Measurements from ENCODE around the gene NCK1.
A peak's percentile ranks its signal among the peaks of the same experiment; 100 is the strongest.

NCK1 gene

GRCh38 chr3:136861890-136862616 lies at the start of gene NCK1:
Gene NCK1, plus strand, starts transcription at chr3:136862208. Its CDS starts 65,794 bp downstream, at chr3:136928002.
- peak; percentile 99 for DNase-seq

GRCh38 chr3:136817448-136817847 lies 44.6 kb upstream of the NCK1 start:
- DNase-seq: no peak

- DNase-seq: peak; percentile 17
These were observed 43.7 kb upstream of the NCK1 start for GRCh38 chr3:136818191-136818768.

GRCh38 chr3:136818769-136819391 lies 43.1 kb upstream of the NCK1 start, which contains the start of gene SLC35G2:
Gene SLC35G2, plus strand, starts transcription at chr3:136819126. Its CDS starts 35,335 bp downstream, at chr3:136854461.
- DNase-seq: peak; percentile 37

GRCh38 chr3:136819392-136819730 lies 42.6 kb upstream of the NCK1 start:
- peak; percentile 17 for DNase-seq

GRCh38 chr3:136819731-136820679 lies 42.0 kb upstream of the NCK1 start:
- DNase-seq: peak; percentile 26

GRCh38 chr3:136831461-136831860 lies 30.5 kb upstream of the NCK1 start:
- DNase-seq: no peak

- no peak for DNase-seq
These were observed 26.8 kb upstream of the NCK1 start for GRCh38 chr3:136835089-136835812.

- no peak for DNase-seq
These were observed 26.0 kb upstream of the NCK1 start for GRCh38 chr3:136835813-136836510.

GRCh38 chr3:136836511-136837156 lies 25.4 kb upstream of the NCK1 start:
- DNase-seq: no peak

GRCh38 chr3:136838641-136839555 lies 23.1 kb upstream of the NCK1 start:
- DNase-seq: no peak

GRCh38 chr3:136839556-136839931 lies 22.5 kb upstream of the NCK1 start:
- DNase-seq: no peak

- no peak for DNase-seq
These were observed 21.8 kb upstream of the NCK1 start for GRCh38 chr3:136840252-136840651.

- no peak for DNase-seq
These were observed 19.7 kb upstream of the NCK1 start for GRCh38 chr3:136842294-136842693.

- DNase-seq: no peak
These were observed 17.3 kb upstream of the NCK1 start for GRCh38 chr3:136844724-136845123.

GRCh38 chr3:136852180-136852579 lies 9.8 kb upstream of the NCK1 start:
- DNase-seq: no peak

- DNase-seq: no peak
These were observed 5.3 kb upstream of the NCK1 start for GRCh38 chr3:136856665-136857064.

GRCh38 chr3:136858381-136858780 lies 3.6 kb upstream of the NCK1 start:
- no peak for DNase-seq

GRCh38 chr3:136860541-136860940 lies 1.5 kb upstream of the NCK1 start:
- no peak for DNase-seq

Measured in activated naive CD4-positive, alpha-beta T cell treated with anti-CD3 and anti-CD28 coated beads, Interleukin-2, amount 50 U/mL, for 16 hours (primary cell).